Stimulated activated CD4-positive, alpha-beta T cell treated with anti-CD3 and anti-CD28 coated beads, Interleukin-15, amount 100 ng/mL, for 24 hours (primary cell): ENCODE results near the gene TMEM63B.
A peak's percentile ranks its signal among the peaks of the same experiment; 100 is the strongest.
"Not testable (repeated sequence)": the region's sequence is repeated elsewhere in the genome, so short reads cannot be mapped to it uniquely, and the experiment has no call there.

Source experiments
- DNase-seq: peaks from one replicate; pipeline ENCODE4 v3.0.0-alpha.2; 2020

Gene TMEM63B

GRCh38 chr6:44117397-44118128 lies 9.8 kb upstream of the TMEM63B start:
- DNase-seq = no peak

- DNase-seq = no peak
These were observed 7.6 kb upstream of the TMEM63B start for GRCh38 chr6:44119704-44120262.

- DNase-seq = no peak
These were observed 6.5 kb upstream of the TMEM63B start for GRCh38 chr6:44120692-44121443.

GRCh38 chr6:44122801-44123200 lies 4.6 kb upstream of the TMEM63B start:
- no peak for DNase-seq

GRCh38 chr6:44123544-44123943 lies 3.8 kb upstream of the TMEM63B start:
- no peak for DNase-seq

- peak; percentile 90 for DNase-seq
These were observed 819 bp upstream of the TMEM63B start for GRCh38 chr6:44126320-44127149.

- DNase-seq = peak; percentile 44
These were observed 915 bp downstream of the TMEM63B start for GRCh38 chr6:44128020-44128917.

- DNase-seq = no peak
These were observed 2.5 kb downstream of the TMEM63B start for GRCh38 chr6:44129841-44130322.

GRCh38 chr6:44131892-44132291 lies 4.5 kb downstream of the TMEM63B start:
- no peak for DNase-seq

GRCh38 chr6:44132476-44132875 lies 5.1 kb downstream of the TMEM63B start:
- no peak for DNase-seq

- DNase-seq = no peak
These were observed 5.9 kb downstream of the TMEM63B start for GRCh38 chr6:44133003-44133931.

GRCh38 chr6:44133981-44134711 lies 6.8 kb downstream of the TMEM63B start:
- DNase-seq = no peak

- DNase-seq = no peak
These were observed 7.9 kb downstream of the TMEM63B start for GRCh38 chr6:44135173-44135758.

- DNase-seq = no peak
These were observed 8.5 kb downstream of the TMEM63B start for GRCh38 chr6:44135875-44136274.

GRCh38 chr6:44138717-44139350 lies 11.5 kb downstream of the TMEM63B start:
- no peak for DNase-seq

- DNase-seq = no peak
These were observed 12.0 kb downstream of the TMEM63B start for GRCh38 chr6:44139351-44139743.

- no peak for DNase-seq
These were observed 15.5 kb downstream of the TMEM63B start for GRCh38 chr6:44142835-44143234.

GRCh38 chr6:44143731-44144130 lies 16.4 kb downstream of the TMEM63B start:
- DNase-seq = no peak

GRCh38 chr6:44144536-44144935 lies 17.2 kb downstream of the TMEM63B start:
- not testable (repeated sequence) for DNase-seq
